HCT116 (cell line): ENCODE results near the gene OPN4.

Experiments
- CEBPB ChIP-seq: IDR thresholded peaks from 2 replicates; pipeline ENCODE4 v1.6.1; 2012; ENCODE audit warnings: low read depth
- CTCF ChIP-seq, 3 experiments: fragments of 200-600 bp in 1 of 3; sonication (generic) in 1 of 3; IDR thresholded peaks in 2 of 3; conservative IDR thresholded peaks in 1 of 3; 2 replicates each; pipeline ENCODE4 v1.5.1; 2012 to 2017; ENCODE audit warnings: low read depth in 2 of 3, low read length in 2 of 3, antibody characterized with exemption in 1 of 3, borderline replicate concordance in 1 of 3, control low read depth in 1 of 3, mild to moderate bottlenecking in 1 of 3, mixed read lengths in 1 of 3, mixed run types in 1 of 3, moderate library complexity in 1 of 3; ENCODE audit not compliant: insufficient read depth in 1 of 3
- ELF1 ChIP-seq: IDR thresholded peaks from 2 replicates; pipeline ENCODE4 v1.6.1; 2012; ENCODE audit warnings: low read depth, borderline replicate concordance
- EZH2 ChIP-seq: fragments of 200-600 bp; sonication (generic); IDR thresholded peaks from 2 replicates; pipeline ENCODE4 v1.6.1; 2017; ENCODE audit warnings: antibody characterized with exemption, mixed run types
- EZH2phosphoT487 ChIP-seq: fragments of 200-600 bp; IDR thresholded peaks from 2 replicates; pipeline ENCODE4 v1.6.1; 2018; ENCODE audit warnings: antibody characterized with exemption, borderline replicate concordance
- FOSL1 ChIP-seq: IDR thresholded peaks from 2 replicates; pipeline ENCODE4 v1.6.1; 2012; ENCODE audit warnings: low read depth
- POLR2A ChIP-seq: IDR thresholded peaks from 2 replicates; pipeline ENCODE4 v1.7.0; 2011; ENCODE audit warnings: borderline replicate concordance; ENCODE audit not compliant: insufficient read depth, insufficient read length; ENCODE audit errors: extremely low read depth
- POLR2AphosphoS5 ChIP-seq: IDR thresholded peaks from 2 replicates; pipeline ENCODE4 v1.6.1; 2011; ENCODE audit warnings: mild to moderate bottlenecking, low read depth, low read length, moderate library complexity
- RAD21 ChIP-seq: IDR thresholded peaks from 2 replicates; pipeline ENCODE4 v1.6.1; 2012; ENCODE audit warnings: low read depth, mild to moderate bottlenecking
- SP1 ChIP-seq: IDR thresholded peaks from 2 replicates; pipeline ENCODE4 v1.6.1; 2012; ENCODE audit warnings: low read depth
- ZBTB33 ChIP-seq: IDR thresholded peaks from 2 replicates; pipeline ENCODE4 v1.6.1; 2011; ENCODE audit warnings: mild to moderate bottlenecking, low read length, moderate library complexity; ENCODE audit not compliant: insufficient replicate concordance; ENCODE audit errors: extremely low read depth
- ZNF274 ChIP-seq: fragments of 200-500 bp; sonication (Bioruptor generic); IDR thresholded peaks from 2 replicates; pipeline ENCODE4 v1.6.1; 2014; ENCODE audit warnings: mild to moderate bottlenecking, low read depth, low read length, inconsistent platforms
- TF ChIP-seq, protein P1 (sequence below): IDR thresholded peaks from 2 replicates; pipeline ENCODE4 v1.6.1; 2012; ENCODE audit warnings: low read depth

DNA sequence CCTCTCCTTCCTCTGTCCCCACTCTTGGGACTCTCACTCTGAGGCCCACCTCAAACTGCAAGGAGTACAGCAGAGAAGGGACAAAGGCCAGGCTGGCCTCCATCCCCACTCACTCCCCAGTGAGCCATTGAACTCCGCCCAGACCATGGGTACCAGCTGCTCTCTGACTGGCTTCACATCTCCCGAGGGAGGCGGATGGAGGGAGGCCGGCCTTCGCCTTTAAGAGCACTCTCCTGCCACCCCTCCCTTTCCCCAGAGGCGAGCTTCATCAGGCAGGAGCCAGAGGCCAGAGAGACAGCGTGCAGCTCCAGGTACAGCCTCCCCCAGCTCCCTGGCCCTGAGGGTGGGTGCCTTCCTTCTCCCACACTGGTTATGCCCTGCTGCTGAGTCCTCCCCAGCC is 12.2 kb downstream of the OPN4 start:
- TF ChIP-seq CTCF (IDR thresholded peaks at IDR 0.05 in 2 of 3, conservative IDR thresholded peaks at IDR 0.05 in 1 of 3; ENCODE audit: borderline replicate concordance in 1 of 3, insufficient read depth in 1 of 3, low read depth in 2 of 3, low read length in 2 of 3) (no peak), POLR2A (no peak), SP1 (no peak), EZH2 (no peak), RAD21 (no peak), ZNF274 (no peak), CEBPB (no peak), POLR2AphosphoS5 (no peak), ELF1 (no peak), EZH2phosphoT487 (no peak), FOSL1 (no peak), ZBTB33 (no peak)
- TF ChIP-seq, protein P1, sequence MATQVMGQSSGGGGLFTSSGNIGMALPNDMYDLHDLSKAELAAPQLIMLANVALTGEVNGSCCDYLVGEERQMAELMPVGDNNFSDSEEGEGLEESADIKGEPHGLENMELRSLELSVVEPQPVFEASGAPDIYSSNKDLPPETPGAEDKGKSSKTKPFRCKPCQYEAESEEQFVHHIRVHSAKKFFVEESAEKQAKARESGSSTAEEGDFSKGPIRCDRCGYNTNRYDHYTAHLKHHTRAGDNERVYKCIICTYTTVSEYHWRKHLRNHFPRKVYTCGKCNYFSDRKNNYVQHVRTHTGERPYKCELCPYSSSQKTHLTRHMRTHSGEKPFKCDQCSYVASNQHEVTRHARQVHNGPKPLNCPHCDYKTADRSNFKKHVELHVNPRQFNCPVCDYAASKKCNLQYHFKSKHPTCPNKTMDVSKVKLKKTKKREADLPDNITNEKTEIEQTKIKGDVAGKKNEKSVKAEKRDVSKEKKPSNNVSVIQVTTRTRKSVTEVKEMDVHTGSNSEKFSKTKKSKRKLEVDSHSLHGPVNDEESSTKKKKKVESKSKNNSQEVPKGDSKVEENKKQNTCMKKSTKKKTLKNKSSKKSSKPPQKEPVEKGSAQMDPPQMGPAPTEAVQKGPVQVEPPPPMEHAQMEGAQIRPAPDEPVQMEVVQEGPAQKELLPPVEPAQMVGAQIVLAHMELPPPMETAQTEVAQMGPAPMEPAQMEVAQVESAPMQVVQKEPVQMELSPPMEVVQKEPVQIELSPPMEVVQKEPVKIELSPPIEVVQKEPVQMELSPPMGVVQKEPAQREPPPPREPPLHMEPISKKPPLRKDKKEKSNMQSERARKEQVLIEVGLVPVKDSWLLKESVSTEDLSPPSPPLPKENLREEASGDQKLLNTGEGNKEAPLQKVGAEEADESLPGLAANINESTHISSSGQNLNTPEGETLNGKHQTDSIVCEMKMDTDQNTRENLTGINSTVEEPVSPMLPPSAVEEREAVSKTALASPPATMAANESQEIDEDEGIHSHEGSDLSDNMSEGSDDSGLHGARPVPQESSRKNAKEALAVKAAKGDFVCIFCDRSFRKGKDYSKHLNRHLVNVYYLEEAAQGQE, result no peak
